C4-2B (cell line): ENCODE data around the gene SCP2.

Experiments
- H3K27ac ChIP-seq: fragments of 450-650 bp; 2 replicates; pipeline ENCODE4 v1.5.1; 2017
- ZFX ChIP-seq: fragments of 450-650 bp; IDR thresholded peaks from 2 replicates; pipeline ENCODE4 v1.6.1; 2017
- TF ChIP-seq, protein P1 (sequence below): fragments of 450-650 bp; conservative IDR thresholded peaks from 2 replicates; pipeline ENCODE4 v1.5.1; 2017; ENCODE audit warnings: mild to moderate bottlenecking

SCP2 gene

DNA sequence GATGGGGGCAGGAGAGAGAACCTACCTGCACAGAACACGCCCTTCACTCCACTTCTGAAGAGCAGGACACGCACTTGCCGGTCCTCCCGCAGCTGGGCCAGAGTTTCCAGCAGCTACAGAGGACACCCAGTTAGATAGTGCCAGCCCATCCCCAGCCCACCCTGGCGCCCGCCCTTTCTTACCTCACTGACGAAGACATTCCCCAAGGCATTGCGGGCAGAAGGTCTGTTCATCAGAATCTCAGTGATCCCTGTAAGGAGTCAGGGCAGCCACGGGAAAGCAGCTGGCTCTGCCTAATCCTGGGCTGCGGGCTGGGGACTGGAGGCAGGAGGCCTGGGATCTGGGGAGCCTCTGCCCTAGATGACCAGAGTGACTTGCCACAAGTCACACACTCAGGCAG is 15.5 kb upstream of the SCP2 start:
- TF ChIP-seq ZFX: no peak
- TF ChIP-seq, protein P1, sequence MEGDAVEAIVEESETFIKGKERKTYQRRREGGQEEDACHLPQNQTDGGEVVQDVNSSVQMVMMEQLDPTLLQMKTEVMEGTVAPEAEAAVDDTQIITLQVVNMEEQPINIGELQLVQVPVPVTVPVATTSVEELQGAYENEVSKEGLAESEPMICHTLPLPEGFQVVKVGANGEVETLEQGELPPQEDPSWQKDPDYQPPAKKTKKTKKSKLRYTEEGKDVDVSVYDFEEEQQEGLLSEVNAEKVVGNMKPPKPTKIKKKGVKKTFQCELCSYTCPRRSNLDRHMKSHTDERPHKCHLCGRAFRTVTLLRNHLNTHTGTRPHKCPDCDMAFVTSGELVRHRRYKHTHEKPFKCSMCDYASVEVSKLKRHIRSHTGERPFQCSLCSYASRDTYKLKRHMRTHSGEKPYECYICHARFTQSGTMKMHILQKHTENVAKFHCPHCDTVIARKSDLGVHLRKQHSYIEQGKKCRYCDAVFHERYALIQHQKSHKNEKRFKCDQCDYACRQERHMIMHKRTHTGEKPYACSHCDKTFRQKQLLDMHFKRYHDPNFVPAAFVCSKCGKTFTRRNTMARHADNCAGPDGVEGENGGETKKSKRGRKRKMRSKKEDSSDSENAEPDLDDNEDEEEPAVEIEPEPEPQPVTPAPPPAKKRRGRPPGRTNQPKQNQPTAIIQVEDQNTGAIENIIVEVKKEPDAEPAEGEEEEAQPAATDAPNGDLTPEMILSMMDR: no peak
- no peak overlapping the region for H3K27ac ChIP-seq

DNA sequence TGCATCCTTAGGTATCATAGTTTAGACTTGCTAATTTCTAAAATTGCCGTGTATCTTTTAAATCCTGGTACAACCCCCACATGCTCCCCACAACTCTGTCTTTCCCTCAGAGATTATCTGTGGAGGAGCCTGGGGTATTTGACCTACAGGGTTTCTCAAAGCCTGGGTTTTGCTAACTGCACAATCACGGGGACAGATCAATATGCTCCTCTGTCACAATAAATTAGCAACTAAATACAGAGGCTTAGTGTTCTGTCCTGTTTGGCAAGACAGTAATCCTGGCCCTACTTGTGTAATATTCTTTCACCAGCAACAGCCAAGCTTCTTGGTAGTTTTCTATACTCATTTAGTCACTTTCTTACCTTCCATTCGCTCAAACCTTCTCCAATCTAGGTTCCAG is 14.1 kb upstream of the SCP2 start:
- TF ChIP-seq, protein P1: no peak
- no peak for TF ChIP-seq ZFX
- no peak overlapping the region for H3K27ac ChIP-seq

DNA sequence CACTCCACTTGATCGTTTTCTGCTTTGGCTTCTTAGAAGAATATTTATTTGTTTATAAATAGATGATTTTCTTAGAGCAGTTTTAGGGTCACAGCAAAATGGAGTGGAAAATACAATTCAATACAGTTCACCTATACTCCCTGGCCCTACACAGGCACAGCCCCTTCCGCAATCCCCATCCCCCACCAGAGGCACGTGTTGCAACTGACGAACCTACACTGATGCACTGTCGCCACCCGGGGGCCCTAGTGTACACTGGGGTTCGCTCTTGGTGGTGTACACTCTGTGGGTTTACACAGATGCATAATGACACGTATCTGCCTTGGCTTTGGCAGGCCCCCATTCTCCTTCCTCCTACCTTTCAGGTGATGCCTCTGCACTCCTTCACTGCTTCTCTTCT is 13.5 kb upstream of the SCP2 start:
- TF ChIP-seq ZFX: no peak
- TF ChIP-seq, protein P1: no peak
- no peak overlapping the region for H3K27ac ChIP-seq

DNA sequence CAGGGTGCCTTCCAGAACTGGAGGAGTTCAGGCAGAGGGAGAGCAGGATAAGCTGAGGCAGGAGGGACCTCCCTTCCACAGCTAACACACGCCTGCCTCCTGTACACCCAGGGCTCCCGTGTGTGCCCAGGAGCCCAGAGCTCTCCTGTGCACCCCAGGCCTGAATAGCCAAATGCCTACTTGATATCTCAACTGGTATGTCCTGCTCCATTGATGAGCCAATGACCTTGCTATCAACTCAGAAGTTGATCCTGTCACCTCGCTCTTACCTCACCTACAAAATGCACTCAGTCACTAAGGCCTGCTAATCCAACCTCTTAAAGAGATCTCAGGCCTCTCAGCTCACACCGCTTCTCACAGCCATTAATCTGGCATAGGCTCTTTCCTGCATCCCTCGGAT is 12.6 kb upstream of the SCP2 start:
- no peak overlapping the region for H3K27ac ChIP-seq

DNA sequence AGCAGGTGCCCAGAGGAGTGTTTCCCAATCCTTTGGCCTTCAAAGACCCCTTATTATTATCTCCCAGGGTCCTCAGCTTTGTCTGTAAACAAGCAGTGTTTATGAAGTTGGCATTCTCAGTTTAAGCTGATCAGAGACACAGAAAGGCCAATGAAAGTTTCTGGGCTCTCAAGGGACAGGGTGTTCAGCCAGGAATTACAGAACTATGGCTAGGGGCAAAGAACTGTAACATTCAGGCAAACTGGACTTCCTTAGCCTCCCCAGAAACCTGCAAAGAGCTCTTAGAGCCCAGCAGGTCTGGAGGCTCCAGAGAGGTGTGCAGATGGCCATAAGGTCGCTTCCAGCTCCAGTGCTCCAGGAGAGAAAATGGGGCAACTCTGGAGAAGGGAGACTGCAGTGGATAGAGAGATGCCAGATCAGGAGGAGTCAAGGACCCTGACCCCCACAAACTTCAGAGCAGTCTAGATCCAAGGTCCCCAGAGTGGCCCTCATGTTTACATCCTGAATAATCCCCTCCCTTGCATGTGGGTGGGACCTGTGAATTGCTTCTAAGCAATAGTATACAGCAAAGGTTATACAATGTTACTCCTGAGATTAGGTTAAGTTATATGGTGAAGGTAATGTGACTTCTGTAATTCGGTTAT is 11.7 kb upstream of the SCP2 start:
- H3K27ac ChIP-seq: no peak overlapping the region
- TF ChIP-seq, protein P1: no peak
- no peak for TF ChIP-seq ZFX

More for the DNA sequence above, 12.6 kb upstream of the SCP2 start:
- TF ChIP-seq ZFX: no peak
- TF ChIP-seq, protein P1: no peak

DNA sequence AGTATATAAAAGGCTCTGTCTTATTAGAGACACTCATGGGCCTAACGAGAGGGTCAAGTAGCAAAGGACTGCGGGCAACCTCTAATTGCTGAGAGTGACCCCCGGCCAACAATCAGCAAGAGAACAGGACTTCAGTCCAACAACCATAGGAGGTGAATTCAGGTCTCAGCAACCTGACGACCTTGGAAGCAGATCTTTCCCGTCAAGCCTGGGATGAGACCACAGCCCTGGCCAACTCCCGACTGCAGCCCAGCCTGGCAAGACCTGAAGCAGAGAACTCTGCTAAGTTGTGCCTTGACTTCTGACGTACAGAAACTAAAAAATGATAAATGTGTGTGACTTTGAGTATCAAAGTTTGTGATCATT is 11.2 kb upstream of the SCP2 start:
- TF ChIP-seq, protein P1: no peak
- no peak for TF ChIP-seq ZFX
- no peak overlapping the region for H3K27ac ChIP-seq

DNA sequence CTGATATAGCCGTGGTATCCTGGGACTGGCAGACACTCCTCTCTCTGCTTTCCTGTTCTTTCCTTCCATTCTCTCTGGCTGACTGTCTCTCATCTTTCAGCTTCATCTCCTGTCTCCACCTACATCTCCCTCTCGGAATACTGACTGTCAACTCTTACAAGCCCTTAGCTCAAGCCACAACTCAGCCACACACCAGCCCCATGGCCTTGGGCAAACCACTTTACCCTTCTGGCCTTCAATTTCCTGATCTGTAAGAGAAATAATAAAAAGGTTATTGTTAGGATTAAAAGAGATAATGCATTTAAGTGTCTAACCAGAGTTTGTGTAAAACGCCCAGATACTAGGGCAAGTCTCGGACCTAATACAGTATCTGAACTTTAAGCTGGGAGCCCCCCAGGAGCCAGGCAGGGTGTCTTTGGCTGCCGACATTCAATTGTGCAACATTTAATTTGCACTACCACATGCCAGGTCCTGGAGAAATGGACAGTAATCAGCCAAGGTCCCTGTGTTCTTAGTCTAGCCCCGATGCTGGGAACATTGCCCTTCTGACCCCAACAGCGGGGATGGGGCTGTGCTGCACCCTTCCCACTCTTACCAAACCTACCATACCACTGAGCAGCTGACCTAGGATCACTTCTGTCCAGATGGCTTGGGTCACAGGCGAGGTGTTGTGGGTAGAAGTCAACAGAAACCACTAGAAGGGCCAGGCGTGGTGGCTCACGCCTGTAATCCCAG is 10.7 kb upstream of the SCP2 start:
- TF ChIP-seq, protein P1: no peak
- TF ChIP-seq ZFX: no peak
- H3K27ac ChIP-seq: no peak overlapping the region
